ENCODE data around the gene CLIC4.
"Not testable (repeated sequence)": the region's sequence is repeated elsewhere in the genome, so short reads cannot be mapped to it uniquely, and the experiment has no call there.

The CLIC4 gene

GRCh38 chr1:24795236-24795635 is 50.0 kb downstream of the CLIC4 start:
- H3K4me3 ChIP-seq (ENCODE audit: low read depth, low read length) = no peak overlapping the region
- no peak for TF ChIP-seq POLR2A (IDR thresholded peaks at IDR 0.05; ENCODE audit: extremely low read depth, insufficient read length)
- no peak for TF ChIP-seq CTCF (IDR thresholded peaks at IDR 0.05; ENCODE audit: low read depth, low read length)
- TF ChIP-seq MYC (IDR thresholded peaks at IDR 0.05; ENCODE audit: low read depth, low read length) = no peak
- no peak for TF ChIP-seq MAX (IDR thresholded peaks at IDR 0.05; ENCODE audit: low read depth, low read length)
- DNase-seq (ENCODE audit: low read depth) = no peak

GRCh38 chr1:24796524-24796923 is 51.3 kb downstream of the CLIC4 start:
- no peak for TF ChIP-seq MAX (IDR thresholded peaks at IDR 0.05; ENCODE audit: low read depth, low read length)
- TF ChIP-seq CTCF (IDR thresholded peaks at IDR 0.05; ENCODE audit: low read depth, low read length) = no peak
- no peak for TF ChIP-seq MYC (IDR thresholded peaks at IDR 0.05; ENCODE audit: low read depth, low read length)
- no peak for TF ChIP-seq POLR2A (IDR thresholded peaks at IDR 0.05; ENCODE audit: extremely low read depth, insufficient read length)
- no peak for DNase-seq (ENCODE audit: low read depth)
- no peak overlapping the region for H3K4me3 ChIP-seq (ENCODE audit: low read depth, low read length)

- DNase-seq (ENCODE audit: low read depth); H3K4me3 ChIP-seq (ENCODE audit: low read depth, low read length): not testable (repeated sequence)
Measured at GRCh38 chr1:24799242-24799641, 54.0 kb downstream of the CLIC4 start.

- no peak for TF ChIP-seq POLR2A (IDR thresholded peaks at IDR 0.05; ENCODE audit: extremely low read depth, insufficient read length)
- TF ChIP-seq CTCF (IDR thresholded peaks at IDR 0.05; ENCODE audit: low read depth, low read length) = no peak
- TF ChIP-seq MAX (IDR thresholded peaks at IDR 0.05; ENCODE audit: low read depth, low read length) = no peak
- TF ChIP-seq MYC (IDR thresholded peaks at IDR 0.05; ENCODE audit: low read depth, low read length) = no peak
- peak; percentile 58 for DNase-seq (ENCODE audit: low read depth)
- no peak overlapping the region for H3K4me3 ChIP-seq (ENCODE audit: low read depth, low read length)
Measured at GRCh38 chr1:24801176-24801575, 55.9 kb downstream of the CLIC4 start.

- H3K4me3 ChIP-seq (ENCODE audit: low read depth, low read length) = no peak overlapping the region
- TF ChIP-seq CTCF (IDR thresholded peaks at IDR 0.05; ENCODE audit: low read depth, low read length) = no peak
- TF ChIP-seq MYC (IDR thresholded peaks at IDR 0.05; ENCODE audit: low read depth, low read length) = no peak
- TF ChIP-seq POLR2A (IDR thresholded peaks at IDR 0.05; ENCODE audit: extremely low read depth, insufficient read length) = no peak
- no peak for TF ChIP-seq MAX (IDR thresholded peaks at IDR 0.05; ENCODE audit: low read depth, low read length)
- no peak for DNase-seq (ENCODE audit: low read depth)
Measured at GRCh38 chr1:24803220-24803619, 58.0 kb downstream of the CLIC4 start.

GRCh38 chr1:24803987-24804530 is 58.8 kb downstream of the CLIC4 start:
- H3K4me3 ChIP-seq (ENCODE audit: low read depth, low read length) = no peak overlapping the region
- TF ChIP-seq POLR2A (IDR thresholded peaks at IDR 0.05; ENCODE audit: extremely low read depth, insufficient read length) = no peak
- TF ChIP-seq CTCF (IDR thresholded peaks at IDR 0.05; ENCODE audit: low read depth, low read length) = no peak
- TF ChIP-seq MAX (IDR thresholded peaks at IDR 0.05; ENCODE audit: low read depth, low read length) = no peak
- no peak for TF ChIP-seq MYC (IDR thresholded peaks at IDR 0.05; ENCODE audit: low read depth, low read length)
- no peak for DNase-seq (ENCODE audit: low read depth)

Data from NB4 (cell line).